HPDE6-E6E7 (cell line): Measurements from ENCODE around the gene RSBN1.

Experiments used
- DNase-seq: peaks from one replicate; pipeline ENCODE4 v3.0.0; 2011; ENCODE audit warnings: missing footprints; ENCODE audit errors: extremely low spot score

Gene RSBN1

DNA sequence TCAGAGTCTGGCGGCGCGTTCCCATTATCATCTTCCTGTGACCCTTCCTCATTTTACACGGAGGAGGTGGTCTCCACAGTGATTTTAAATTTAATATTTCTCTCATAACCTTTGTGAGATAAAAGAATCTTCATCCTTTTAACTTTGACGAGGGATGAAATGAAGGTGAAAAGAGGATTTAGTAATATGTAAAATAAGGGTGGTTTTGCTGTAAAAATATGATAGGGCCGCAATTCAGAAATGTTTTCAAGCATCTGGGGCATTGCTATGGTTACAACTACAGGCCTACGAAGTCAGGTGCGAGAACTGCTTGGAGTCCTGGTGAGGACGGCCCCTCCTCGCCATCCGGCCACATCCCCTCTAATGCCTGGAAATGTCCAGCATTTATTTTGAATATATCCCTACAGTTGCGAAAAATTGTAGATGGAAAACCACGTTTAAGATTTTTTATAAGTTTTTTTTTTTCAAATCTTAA, 422 bp upstream of the RSBN1 start:
- DNase-seq = no peak

DNA sequence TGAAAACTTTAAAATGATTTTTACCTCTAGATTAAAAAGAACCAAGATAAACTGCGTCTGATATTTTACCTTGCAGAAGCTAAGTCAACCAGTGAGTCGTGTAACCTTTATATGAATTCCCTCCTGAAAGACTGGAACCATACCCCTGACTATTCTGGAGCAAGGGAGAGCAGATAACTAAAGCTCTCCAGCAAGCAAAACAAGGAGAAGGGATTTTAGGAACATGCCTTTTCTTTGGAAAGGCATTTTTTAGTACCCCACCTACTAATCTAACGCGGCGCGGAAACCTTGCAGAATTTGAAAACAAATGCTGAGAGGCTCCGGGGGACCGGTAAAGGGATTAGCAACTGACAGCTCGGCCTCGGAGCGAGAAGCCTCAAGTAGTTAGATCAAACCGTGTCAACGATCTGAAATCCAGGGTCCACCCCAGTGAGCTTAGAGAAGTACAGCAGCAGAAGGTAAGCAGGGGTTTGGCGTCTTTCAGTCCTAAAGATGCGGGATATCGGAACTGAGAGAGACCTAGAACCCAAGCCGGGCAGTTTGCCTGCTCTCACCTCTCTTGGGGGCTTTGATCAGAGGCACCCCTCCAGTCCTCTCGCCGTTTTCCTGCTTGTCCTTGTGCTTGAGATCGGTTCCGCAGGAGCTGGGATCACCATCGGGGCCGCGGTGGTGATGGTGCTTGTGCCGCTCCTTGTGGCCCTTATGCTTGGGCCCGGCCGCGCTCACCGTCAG, 954 bp downstream of the RSBN1 start:
- DNase-seq = peak; percentile 17

DNA sequence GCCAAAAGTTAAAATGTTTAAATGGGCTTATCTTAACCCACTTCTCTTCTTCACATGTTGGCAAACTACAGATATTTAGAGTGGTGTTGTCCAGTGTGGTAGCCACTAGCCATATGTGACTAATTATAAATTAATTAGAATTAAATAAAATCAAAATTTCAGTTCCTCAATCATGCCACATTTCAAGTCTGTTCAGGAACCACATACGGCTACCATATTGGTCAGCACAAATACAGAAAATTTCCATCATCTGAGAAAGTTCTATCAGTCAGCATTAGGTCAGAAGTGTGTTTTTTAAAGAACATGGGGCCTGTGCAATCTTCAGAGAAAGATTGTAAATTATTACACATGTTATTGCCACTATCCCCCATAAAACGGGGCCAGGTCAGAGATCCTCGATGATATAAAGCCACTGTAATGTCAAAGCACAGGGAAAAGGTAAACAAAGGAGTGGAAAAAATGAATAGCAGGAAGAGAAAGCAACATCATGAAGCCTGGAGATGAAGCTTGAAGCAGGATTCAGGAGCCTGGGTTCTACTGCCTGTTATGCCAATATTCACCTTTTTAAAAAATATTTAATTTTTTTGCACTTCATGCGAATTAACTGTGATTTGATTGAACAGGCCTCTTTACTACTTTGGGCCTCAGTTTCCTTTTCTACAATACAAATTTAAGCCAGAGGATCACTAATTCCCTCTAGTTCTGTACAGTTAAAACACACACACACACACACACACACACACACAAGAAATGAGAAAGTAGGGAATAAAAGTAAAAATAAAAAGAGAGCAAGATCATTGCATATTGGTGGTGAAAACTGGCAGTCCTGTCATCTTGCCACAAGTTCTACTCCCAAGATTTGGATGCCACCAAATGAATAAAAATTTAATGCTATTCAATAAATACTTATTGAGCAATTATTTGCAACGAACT, 2.3 kb downstream of the RSBN1 start:
- DNase-seq = no peak

- no peak for DNase-seq
These were observed 3.7 kb downstream of the RSBN1 start for GRCh38 chr1:113808450-113809195.

DNA sequence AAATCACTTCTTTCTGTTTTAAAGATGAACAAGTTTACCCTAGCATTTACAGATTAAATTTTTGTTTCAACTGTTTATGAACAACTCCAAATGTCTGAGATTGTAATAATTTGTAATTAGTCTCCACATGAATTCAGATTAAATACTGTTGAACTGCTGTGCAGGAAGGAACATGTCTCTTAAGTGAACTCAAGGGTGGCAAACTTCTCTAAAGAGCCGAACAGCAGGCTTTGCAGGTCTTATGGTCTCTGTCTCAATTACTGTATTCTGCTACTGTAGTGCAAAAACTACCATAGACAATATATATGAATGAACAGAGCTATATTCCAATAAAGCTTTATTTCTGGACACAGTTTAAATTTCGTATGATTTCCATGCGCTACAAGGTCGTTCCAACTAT, 6.6 kb downstream of the RSBN1 start:
- DNase-seq = no peak

- no peak for DNase-seq
These were observed 7.1 kb downstream of the RSBN1 start for GRCh38 chr1:113805256-113805531.

- peak; percentile 76 for DNase-seq
These were observed 7.6 kb downstream of the RSBN1 start for GRCh38 chr1:113804421-113805255.

- DNase-seq = no peak
These were observed 9.8 kb downstream of the RSBN1 start for GRCh38 chr1:113802367-113803007.

GRCh38 chr1:113800487-113800886, 11.8 kb downstream of the RSBN1 start:
- DNase-seq = no peak

DNA sequence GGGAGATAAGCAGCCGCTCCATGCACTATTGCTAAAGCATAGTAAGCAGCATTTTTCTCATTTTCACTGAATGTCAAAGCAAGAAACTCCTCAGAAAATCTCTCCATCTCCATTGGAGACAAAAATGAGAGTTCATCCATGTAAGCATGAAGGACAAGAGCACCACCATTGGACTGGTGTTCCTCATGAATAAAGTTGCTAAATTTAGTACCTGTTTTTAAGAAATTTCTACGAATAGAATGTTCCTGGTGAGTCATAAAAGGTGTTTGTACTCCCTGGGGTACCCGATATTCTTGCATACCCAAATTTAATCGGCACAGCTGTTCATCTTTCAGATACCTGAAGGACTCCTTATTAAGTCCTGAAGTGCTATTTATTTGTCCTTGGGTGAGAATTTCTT, 14.8 kb downstream of the RSBN1 start:
- no peak for DNase-seq

- no peak for DNase-seq
These were observed 18.1 kb downstream of the RSBN1 start for GRCh38 chr1:113793878-113794834.

GRCh38 chr1:113792986-113793385, 19.3 kb downstream of the RSBN1 start:
- no peak for DNase-seq

GRCh38 chr1:113792471-113792870, 19.8 kb downstream of the RSBN1 start:
- no peak for DNase-seq

DNA sequence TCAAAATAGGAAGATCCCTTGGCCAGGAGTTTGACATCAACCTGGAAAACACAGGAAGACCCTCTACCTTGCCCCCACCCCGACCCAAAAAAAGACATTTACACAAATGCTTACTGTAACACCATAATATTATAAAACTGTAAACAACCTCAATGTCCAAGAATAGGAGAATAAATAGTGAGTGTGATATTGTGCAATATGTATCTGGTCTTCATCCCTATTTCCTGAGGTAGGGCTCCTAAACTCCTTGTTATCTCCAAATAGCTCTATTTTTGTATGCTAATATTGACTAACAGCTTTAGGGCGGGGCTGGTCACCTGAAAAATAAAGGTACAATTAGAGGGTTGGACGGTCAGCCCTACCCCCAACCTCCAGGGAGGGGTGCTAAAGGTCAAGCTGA, 23.5 kb downstream of the RSBN1 start:
- no peak for DNase-seq

- DNase-seq = no peak
These were observed 24.6 kb downstream of the RSBN1 start for GRCh38 chr1:113787663-113788062.

DNA sequence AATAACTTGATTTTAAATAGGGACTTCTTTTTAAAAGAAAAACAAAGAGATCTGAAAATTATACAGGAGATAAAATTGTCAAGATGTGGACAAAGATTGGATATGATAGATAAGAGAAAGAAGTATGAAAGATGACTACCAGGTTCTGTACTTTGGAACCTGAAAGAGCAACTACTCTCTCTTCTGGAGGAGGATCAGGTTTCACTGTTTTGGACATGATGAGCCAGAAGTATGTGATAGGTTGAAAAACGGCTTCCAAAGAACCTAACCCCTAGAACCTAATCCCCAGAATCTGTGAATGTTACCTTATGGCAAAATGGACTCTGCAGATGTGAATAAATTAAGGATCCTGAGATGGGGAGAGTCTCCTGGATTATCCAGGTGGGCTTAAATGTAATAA, 26.2 kb downstream of the RSBN1 start:
- DNase-seq = no peak

DNA sequence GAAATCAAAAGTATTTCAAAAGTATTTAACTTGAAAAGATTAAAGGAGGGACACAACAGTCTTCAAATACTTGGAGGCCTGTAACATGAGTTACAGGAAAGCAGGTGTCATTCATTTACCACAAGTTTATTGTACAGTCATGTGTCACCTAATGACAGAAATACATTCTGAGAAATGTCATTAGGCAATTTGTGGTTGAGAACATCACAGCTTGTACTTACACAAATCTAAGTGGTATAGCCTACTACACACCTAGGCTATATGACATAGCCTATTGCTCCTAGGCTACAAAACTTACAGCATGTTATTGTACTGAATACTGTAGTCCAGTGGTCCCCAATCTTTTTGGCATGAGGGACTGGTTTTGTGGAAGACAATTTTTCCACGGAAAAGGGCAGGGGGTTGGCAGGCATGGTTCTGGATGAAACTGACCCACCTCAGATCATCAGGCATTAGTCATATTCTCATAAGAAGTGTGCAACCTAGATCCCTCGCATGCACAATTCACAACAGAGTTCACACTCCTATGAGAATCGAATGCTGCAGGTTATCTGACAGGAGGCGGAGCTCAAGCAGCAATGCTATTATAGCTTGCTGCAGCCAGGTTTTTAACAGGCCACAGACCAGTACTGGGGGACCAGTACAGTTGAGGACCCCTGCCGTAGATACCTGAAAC, 28.0 kb downstream of the RSBN1 start:
- no peak for DNase-seq

DNA sequence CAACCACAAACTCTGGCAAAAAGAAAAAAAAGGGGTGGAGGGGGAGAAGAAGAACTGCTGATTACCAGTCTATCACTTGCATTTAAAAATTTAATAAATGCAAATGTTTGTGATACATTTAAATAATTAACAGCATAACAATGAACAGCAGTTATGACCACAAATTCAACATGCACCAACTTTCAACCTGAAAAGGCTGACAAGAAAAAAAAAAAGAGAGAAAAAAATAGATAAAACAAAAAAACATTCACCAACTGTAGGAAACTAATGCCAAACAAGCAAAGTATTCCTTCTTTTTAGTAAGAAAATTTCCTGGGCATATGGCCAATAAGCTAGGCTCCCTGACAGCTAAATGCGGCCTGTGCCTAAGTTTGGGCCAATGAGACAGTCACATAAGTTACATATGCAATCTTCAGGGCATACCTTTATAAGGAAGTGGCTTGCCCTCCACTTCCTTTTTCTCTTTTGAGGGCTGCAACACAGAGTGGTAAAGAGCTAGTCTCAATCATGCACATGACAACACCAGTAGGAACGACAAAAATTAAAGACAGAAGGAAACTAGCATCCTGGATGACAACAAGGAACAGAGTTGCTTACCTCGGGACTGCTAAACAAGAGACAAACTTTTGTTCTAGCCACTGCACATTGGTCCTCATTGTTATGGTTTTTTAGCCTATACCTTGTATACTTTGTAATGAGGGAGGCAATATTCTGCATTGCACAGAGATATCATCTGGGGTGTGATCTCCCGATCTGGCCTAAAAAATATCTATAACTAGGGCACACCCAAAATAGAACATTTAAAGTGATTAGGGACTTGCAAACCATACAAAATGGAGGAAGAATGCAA, 28.8 kb downstream of the RSBN1 start:
- DNase-seq = no peak
